DND-41 (cell line): ENCODE measurements around the gene RENBP.
A peak's percentile ranks its signal among the peaks of the same experiment; 100 is the strongest.

Source experiments
- ATAC-seq: fragments of 200-7000 bp; cut with Tn5 transposase; 3 replicates; pipeline ENCODE4 v1.9.1; 2021; ENCODE audit warnings: low read depth; ENCODE audit not compliant: insufficient read depth
- DNase-seq: peaks from one replicate; pipeline ENCODE4 v3.0.0-alpha.2; 2020
- H2AFZ ChIP-seq: 2 replicates; pipeline ENCODE4 v1.6.0; 2012; ENCODE audit warnings: low read depth, low read length
- H3K27ac ChIP-seq: 2 replicates; pipeline ENCODE4 v1.5.1; 2012; ENCODE audit warnings: low read length, inconsistent platforms
- H3K27me3 ChIP-seq: fragments of 200-600 bp; sonication (generic); 2 replicates; pipeline ENCODE4 v1.6.0; 2012; ENCODE audit warnings: low read length, mild to moderate bottlenecking, inconsistent platforms; ENCODE audit not compliant: insufficient read depth, poor library complexity
- H3K36me3 ChIP-seq: 2 replicates; pipeline ENCODE4 v1.5.1; 2012; ENCODE audit warnings: low read length, inconsistent platforms; ENCODE audit not compliant: insufficient read depth
- H3K4me1 ChIP-seq: 2 replicates; pipeline ENCODE4 v1.5.1; 2012; ENCODE audit warnings: mild to moderate bottlenecking, low read length; ENCODE audit not compliant: insufficient read depth
- H3K4me2 ChIP-seq: 2 replicates; pipeline ENCODE4 v1.6.0; 2012; ENCODE audit warnings: mild to moderate bottlenecking, moderate library complexity, low read length, inconsistent platforms; ENCODE audit not compliant: insufficient read depth
- H3K4me3 ChIP-seq, 2 experiments: fragments of 200-600 bp in 1 of 2; shearing (Covaris generic) in 1 of 2; 2 replicates each; pipeline ENCODE4 v1.5.1; 2012 to 2016; ENCODE audit warnings: inconsistent platforms in 2 of 2, low read length in 2 of 2, mild to moderate bottlenecking in 2 of 2, low read depth in 1 of 2, moderate library complexity in 1 of 2
- H3K79me2 ChIP-seq: 2 replicates; pipeline ENCODE4 v1.6.0; 2012; ENCODE audit warnings: low read length, inconsistent platforms; ENCODE audit not compliant: insufficient read depth
- H3K9ac ChIP-seq: 2 replicates; pipeline ENCODE4 v1.6.0; 2012; ENCODE audit warnings: low read depth, mild to moderate bottlenecking, inconsistent platforms, low read length, moderate library complexity
- H3K9me3 ChIP-seq: 2 replicates; pipeline ENCODE4 v1.5.1; 2012; ENCODE audit warnings: low read length, moderate library complexity, mild to moderate bottlenecking, inconsistent platforms; ENCODE audit not compliant: insufficient read depth, severe bottlenecking
- H4K20me1 ChIP-seq: 2 replicates; pipeline ENCODE4 v1.6.0; 2012; ENCODE audit warnings: low read length; ENCODE audit not compliant: insufficient read depth
- EZH2 ChIP-seq: IDR thresholded peaks from 3 replicates; pipeline ENCODE4 v1.6.1; 2012; ENCODE audit warnings: borderline replicate concordance, low read depth, mild to moderate bottlenecking, moderate library complexity, low read length, inconsistent platforms; ENCODE audit not compliant: severe bottlenecking
- TF ChIP-seq, protein P1 (sequence below): IDR thresholded peaks from 2 replicates; pipeline ENCODE4 v1.5.1; 2012; ENCODE audit warnings: borderline replicate concordance, low read length, moderate library complexity, mild to moderate bottlenecking; ENCODE audit not compliant: poor library complexity, severe bottlenecking; ENCODE audit errors: extremely low read depth

The RENBP gene

DNA sequence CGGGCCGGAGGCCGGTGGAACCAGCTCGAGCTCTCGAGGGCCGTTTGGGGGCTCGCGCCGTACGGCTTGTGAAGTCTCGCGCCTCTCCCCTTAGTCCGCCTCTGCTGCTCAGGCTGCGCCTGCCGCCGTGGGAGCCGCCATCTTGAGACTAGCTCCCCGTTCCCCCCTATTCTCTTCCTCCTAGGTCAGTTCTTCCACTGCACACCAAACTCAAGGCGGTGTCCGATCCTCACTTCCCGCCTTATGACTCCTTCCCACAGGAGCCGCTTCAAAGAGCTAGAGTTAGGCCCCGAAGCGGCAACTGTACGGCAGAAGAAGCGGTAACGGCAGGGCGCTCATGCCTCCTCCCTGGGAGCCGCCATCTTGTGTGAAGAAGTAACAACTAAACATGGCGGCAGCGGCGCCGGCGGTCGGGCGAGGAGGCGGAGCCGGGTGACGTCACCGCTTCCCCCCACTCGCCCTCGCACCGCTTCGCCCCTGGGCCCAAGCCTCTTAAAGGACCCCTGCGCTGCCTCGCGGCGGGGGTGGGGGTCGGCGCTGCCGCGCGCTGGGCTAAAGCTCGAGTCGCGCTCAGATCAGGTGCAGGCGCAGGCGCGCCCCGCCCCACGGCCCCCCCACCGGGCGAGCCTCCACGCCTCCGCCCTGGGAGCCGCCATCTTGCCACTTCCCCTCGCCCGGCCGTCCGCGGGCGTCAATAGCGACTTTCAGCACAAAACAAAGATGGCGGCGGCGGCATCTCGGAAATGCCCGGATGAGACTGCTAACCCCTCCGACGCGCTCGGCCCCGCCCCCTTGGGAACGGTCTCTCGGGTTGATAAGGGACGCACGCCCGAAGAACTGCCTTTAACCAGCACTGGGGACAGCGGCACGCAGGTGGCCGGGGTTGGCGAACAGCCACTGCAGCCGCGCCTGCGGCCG, 27.3 kb upstream of the RENBP start, which contains the start of gene HCFC1:
HCFC1 (minus strand) TSS at position 369 of the 918 bp plus-strand sequence. CDS start 978 bp downstream, outside the sequence.
- H3K27me3 ChIP-seq, result no peaks in the 10 kb centered on the region
- H3K27ac ChIP-seq, result peak within 1 kb of the TSS; percentile 100
- H3K4me2 ChIP-seq, result peak within 1 kb of the TSS; percentile 73
- H4K20me1 ChIP-seq, result peaks cover 31% of the 10 kb centered on the region
- peaks cover 73% of the 10 kb centered on the region for H3K79me2 ChIP-seq
- H3K4me1 ChIP-seq, result peaks cover 41% of the 10 kb centered on the region
- peak within 1 kb of the TSS; percentile 58 to 90 for H3K4me3 ChIP-seq
- H3K9me3 ChIP-seq, result no peaks in the 10 kb centered on the region
- peak within 1 kb of the TSS; percentile 74 for H2AFZ ChIP-seq
- peaks cover 30% of the 10 kb centered on the region for H3K36me3 ChIP-seq
- no peak for TF ChIP-seq EZH2
- TF ChIP-seq, protein P1, sequence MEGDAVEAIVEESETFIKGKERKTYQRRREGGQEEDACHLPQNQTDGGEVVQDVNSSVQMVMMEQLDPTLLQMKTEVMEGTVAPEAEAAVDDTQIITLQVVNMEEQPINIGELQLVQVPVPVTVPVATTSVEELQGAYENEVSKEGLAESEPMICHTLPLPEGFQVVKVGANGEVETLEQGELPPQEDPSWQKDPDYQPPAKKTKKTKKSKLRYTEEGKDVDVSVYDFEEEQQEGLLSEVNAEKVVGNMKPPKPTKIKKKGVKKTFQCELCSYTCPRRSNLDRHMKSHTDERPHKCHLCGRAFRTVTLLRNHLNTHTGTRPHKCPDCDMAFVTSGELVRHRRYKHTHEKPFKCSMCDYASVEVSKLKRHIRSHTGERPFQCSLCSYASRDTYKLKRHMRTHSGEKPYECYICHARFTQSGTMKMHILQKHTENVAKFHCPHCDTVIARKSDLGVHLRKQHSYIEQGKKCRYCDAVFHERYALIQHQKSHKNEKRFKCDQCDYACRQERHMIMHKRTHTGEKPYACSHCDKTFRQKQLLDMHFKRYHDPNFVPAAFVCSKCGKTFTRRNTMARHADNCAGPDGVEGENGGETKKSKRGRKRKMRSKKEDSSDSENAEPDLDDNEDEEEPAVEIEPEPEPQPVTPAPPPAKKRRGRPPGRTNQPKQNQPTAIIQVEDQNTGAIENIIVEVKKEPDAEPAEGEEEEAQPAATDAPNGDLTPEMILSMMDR, result no peak
- ATAC-seq (peak; percentile 38), DNase-seq (peak; percentile 92)
- peak within 1 kb of the TSS; percentile 99 for H3K9ac ChIP-seq

DNA sequence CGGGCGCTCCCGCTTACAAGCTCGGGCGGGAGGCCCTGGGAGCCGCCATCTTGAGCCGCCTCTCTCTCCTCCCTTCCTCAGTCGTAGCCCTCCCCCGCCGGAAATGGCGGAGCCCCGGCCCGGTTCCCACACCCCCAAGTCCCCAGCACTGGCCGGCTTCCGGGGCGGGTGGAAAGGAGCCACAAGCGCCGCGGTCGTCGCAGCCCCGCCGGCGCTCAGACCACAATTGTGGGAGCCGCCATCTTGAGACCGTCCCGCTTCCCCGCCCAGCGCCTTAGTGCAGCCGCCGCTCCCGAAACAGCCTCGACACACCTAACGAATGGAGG, 26.6 kb upstream of the RENBP start:
- no peaks in the 10 kb centered on the region for H3K9me3 ChIP-seq

GRCh38 chrX:153970357-153971123, 26.1 kb upstream of the RENBP start:
- Histone ChIP-seq H3K27me3 (no peaks in the 10 kb centered on the region), H3K9me3 (no peaks in the 10 kb centered on the region), H3K9ac (peak overlapping the region; percentile 99), H3K4me2 (peak overlapping the region; percentile 67), H3K4me1 (peaks cover 52% of the 10 kb centered on the region), H2AFZ (no peak overlapping the region), H3K79me2 (peaks cover 80% of the 10 kb centered on the region), H3K36me3 (peaks cover 42% of the 10 kb centered on the region), H4K20me1 (peaks cover 43% of the 10 kb centered on the region), H3K27ac (peak overlapping the region; percentile 100), H3K4me3 (peak overlapping the region; percentile 58 to 90; a peak in 3 of 4 replicates)
- DNase-seq (peak; percentile 84), ATAC-seq (peak; percentile 20)
- no peak for TF ChIP-seq EZH2

More for the DNA sequence above, 26.6 kb upstream of the RENBP start:
- H3K27me3 ChIP-seq, result no peaks in the 10 kb centered on the region
- peak overlapping the region; percentile 55; the same call in 1 of the 2 replicates for H2AFZ ChIP-seq
- peaks cover 47% of the 10 kb centered on the region for H3K4me1 ChIP-seq
- peak overlapping the region; percentile 100 for H3K27ac ChIP-seq
- ATAC-seq (peak; percentile 50), DNase-seq (peak; percentile 88)
- TF ChIP-seq, protein P1, result no peak
- no peak for TF ChIP-seq EZH2
- peaks cover 38% of the 10 kb centered on the region for H4K20me1 ChIP-seq
- peak overlapping the region; percentile 99 for H3K9ac ChIP-seq
- H3K4me3 ChIP-seq, result peak overlapping the region; percentile 58 to 90; a peak in 3 of 4 replicates
- peaks cover 36% of the 10 kb centered on the region for H3K36me3 ChIP-seq
- peak overlapping the region; percentile 49 for H3K4me2 ChIP-seq
- H3K79me2 ChIP-seq, result peaks cover 78% of the 10 kb centered on the region
